HepG2 (cell line): ENCODE data around the gene NINL. TPM values are rescaled to one million over a fixed set of nuclear protein-coding genes. Genes with fewer than 3 reads are reported as not detected.

Experiments
- ATF7 ChIP-seq, 2 experiments: fragments of 450-650 bp in 1 of 2; sonication (generic) in 1 of 2; formaldehyde crosslinking in 1 of 2; IDR thresholded peaks; 2 replicates each; pipeline versions ENCODE4 v1.4.0 to v1.6.1; 2016 to 2020; ENCODE audit warnings: antibody characterized with exemption in 1 of 2, mild to moderate bottlenecking in 1 of 2, missing genetic modification reagents in 1 of 2
- FOXJ3 ChIP-seq: sonication (generic); formaldehyde crosslinking; IDR thresholded peaks from 2 replicates; pipeline ENCODE4 v1.4.0; 2020; ENCODE audit warnings: missing genetic modification reagents, mild to moderate bottlenecking, borderline replicate concordance
- HCFC1 ChIP-seq: fragments of 150-350 bp; IDR thresholded peaks from 2 replicates; pipeline ENCODE4 v1.6.1; 2014; ENCODE audit warnings: low read depth, low read length
- HMGXB3 ChIP-seq: sonication (generic); formaldehyde crosslinking; IDR thresholded peaks from 2 replicates; pipeline ENCODE4 v1.4.0; 2020; ENCODE audit warnings: missing genetic modification reagents, borderline replicate concordance
- MZF1 ChIP-seq: sonication (generic); formaldehyde crosslinking; IDR thresholded peaks from 2 replicates; pipeline ENCODE4 v1.8.1; 2023; ENCODE audit warnings: mild to moderate bottlenecking, missing genetic modification reagents, borderline replicate concordance
- SRSF4 ChIP-seq: fragments of 200-400 bp; formaldehyde crosslinking; IDR thresholded peaks from one replicate; pipeline ENCODE4 v1.6.1; 2018; ENCODE audit warnings: mild to moderate bottlenecking, low read depth, low read length, moderate library complexity; ENCODE audit not compliant: poor library complexity, severe bottlenecking
- USF2 ChIP-seq, 2 experiments: sonication (generic) in 1 of 2; formaldehyde crosslinking in 1 of 2; IDR thresholded peaks; 2 replicates each; pipeline versions ENCODE4 v1.5.1 to v1.6.1; 2011 to 2020; ENCODE audit warnings: borderline replicate concordance in 1 of 2, low read depth in 1 of 2, low read length in 1 of 2, mild to moderate bottlenecking in 1 of 2, missing genetic modification reagents in 1 of 2, moderate library complexity in 1 of 2
- ZBTB46 ChIP-seq: sonication (generic); formaldehyde crosslinking; IDR thresholded peaks from 2 replicates; pipeline ENCODE4 v1.4.0; 2020; ENCODE audit warnings: mild to moderate bottlenecking, missing genetic modification reagents, borderline replicate concordance
- ZNF124 ChIP-seq: sonication (generic); formaldehyde crosslinking; IDR thresholded peaks from 2 replicates; pipeline ENCODE4 v1.4.0; 2020; ENCODE audit warnings: missing genetic modification reagents
- ZNF225 ChIP-seq: sonication (generic); formaldehyde crosslinking; IDR thresholded peaks from 2 replicates; pipeline ENCODE4 v1.4.0; 2020; ENCODE audit warnings: mild to moderate bottlenecking, missing genetic modification reagents
- ZNF232 ChIP-seq: sonication (generic); formaldehyde crosslinking; IDR thresholded peaks from 2 replicates; pipeline ENCODE4 v1.4.0; 2020; ENCODE audit warnings: missing genetic modification reagents, borderline replicate concordance
- ZNF33A ChIP-seq: sonication (generic); formaldehyde crosslinking; IDR thresholded peaks from 2 replicates; pipeline ENCODE4 v1.5.1; 2020; ENCODE audit warnings: missing genetic modification reagents, mild to moderate bottlenecking, moderate library complexity, borderline replicate concordance
- ZNF547 ChIP-seq: sonication (generic); formaldehyde crosslinking; IDR thresholded peaks from 2 replicates; pipeline ENCODE4 v1.5.1; 2020; ENCODE audit warnings: mild to moderate bottlenecking, missing genetic modification reagents
- ZNF549 ChIP-seq: sonication (generic); formaldehyde crosslinking; IDR thresholded peaks from 2 replicates; pipeline ENCODE4 v1.5.0; 2020; ENCODE audit warnings: missing genetic modification reagents
- ZNF562 ChIP-seq: sonication (generic); formaldehyde crosslinking; IDR thresholded peaks from 2 replicates; pipeline ENCODE4 v1.8.0; 2022; ENCODE audit warnings: missing genetic modification reagents, borderline replicate concordance
- ZNF567 ChIP-seq: sonication (generic); formaldehyde crosslinking; IDR thresholded peaks from 2 replicates; pipeline ENCODE4 v1.8.1; 2023; ENCODE audit warnings: mild to moderate bottlenecking, missing genetic modification reagents, borderline replicate concordance
- ZNF569 ChIP-seq: sonication (generic); formaldehyde crosslinking; IDR thresholded peaks from 2 replicates; pipeline ENCODE4 v1.5.0; 2020; ENCODE audit warnings: mild to moderate bottlenecking, missing genetic modification reagents, moderate library complexity, borderline replicate concordance
- ZNF713 ChIP-seq: sonication (generic); formaldehyde crosslinking; IDR thresholded peaks from 2 replicates; pipeline ENCODE4 v1.4.0; 2020; ENCODE audit warnings: mild to moderate bottlenecking, missing genetic modification reagents
- ZNF776 ChIP-seq: sonication (generic); formaldehyde crosslinking; IDR thresholded peaks from 2 replicates; pipeline ENCODE4 v1.4.0; 2020; ENCODE audit warnings: mild to moderate bottlenecking, missing genetic modification reagents
- ZNF790 ChIP-seq: sonication (generic); formaldehyde crosslinking; IDR thresholded peaks from 2 replicates; pipeline ENCODE4 v1.8.0; 2022; ENCODE audit warnings: missing genetic modification reagents, mild to moderate bottlenecking, borderline replicate concordance
- polyA plus RNA-seq, 8 experiments: library from polyadenylated mRNA; depleted of rRNA in 3 of 8; stranded (reverse) in 7 of 8; unstranded in 1 of 8; fragments of >200 nt; fragmentation: Illumina TruSeq in 4 of 8; extraction: Trizol in 4 of 8; gene quantifications; 2 replicates each; pipeline versions ENCODE4 v1.2.1 to v1.2.3, GENCODE V29; 2011 to 2016; ENCODE audit warnings: low read depth in 4 of 8, missing spikeins in 1 of 8, mixed read lengths in 1 of 8; ENCODE audit not compliant: insufficient read depth in 1 of 8
- total RNA-seq, 5 experiments: library from RNA; depleted of rRNA; stranded (reverse); fragments of >200 nt; fragmentation: Illumina TruSeq; extraction: Trizol; gene quantifications; 2 replicates each; pipeline ENCODE4 v1.2.3, GENCODE V29; 2016; ENCODE audit warnings: low read depth in 1 of 5

NINL gene
- total and polyA plus RNA-seq, 2 of the 13 experiments (the other 11 are each of a cell fraction or from before 2014, with no cell fraction given), result 32.3 to 34.3 TPM

DNA sequence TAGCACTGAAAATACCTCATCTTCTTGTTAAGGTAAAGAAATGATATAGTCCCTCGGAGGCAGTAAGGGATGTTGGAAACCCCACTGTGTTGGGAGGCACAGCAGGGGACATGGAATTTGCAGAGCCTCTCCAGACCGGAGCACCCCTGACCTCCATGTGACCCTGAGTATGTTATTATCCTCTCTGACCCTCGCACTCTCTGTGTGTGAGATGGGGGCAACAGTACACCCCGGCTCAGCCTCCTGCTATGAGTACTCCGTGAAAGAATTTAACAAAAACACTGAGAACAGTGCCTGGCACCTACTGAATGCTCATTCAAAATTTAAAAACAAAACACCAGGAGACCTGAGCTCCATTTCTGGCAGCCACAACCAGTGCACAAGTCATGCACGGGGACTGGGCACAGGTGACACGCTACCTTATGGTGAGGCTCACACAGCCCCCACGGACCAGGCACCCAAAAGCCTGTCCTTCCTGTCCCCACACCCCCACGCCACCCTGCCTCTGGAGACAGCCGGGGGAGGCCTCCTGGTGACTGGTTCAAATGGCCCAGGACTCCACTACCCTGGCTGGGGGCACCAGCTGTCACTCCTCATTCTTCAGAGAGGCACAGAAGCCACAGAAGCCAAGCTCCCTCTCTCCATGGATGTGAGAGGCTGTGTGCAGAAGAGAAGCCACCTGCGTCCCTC lies 6.1 kb downstream of the NINL start (continued):
- TF ChIP-seq USF2 (IDR thresholded peaks at IDR 0.05; ENCODE audit: low read depth, low read length), result peak; percentile 25; the same call in 1 of the 2 replicates
- no peak for TF ChIP-seq USF2 (CRISPR knock-in tag; IDR thresholded peaks at IDR 0.05; ENCODE audit: borderline replicate concordance)
- TF ChIP-seq MZF1 (CRISPR knock-in tag), result no peak
- TF ChIP-seq ZNF33A (CRISPR knock-in tag), result no peak
- no peak for TF ChIP-seq ZNF232 (CRISPR knock-in tag)
- TF ChIP-seq ATF7 (IDR thresholded peaks at IDR 0.05), result no peak
- TF ChIP-seq ATF7 (CRISPR knock-in tag; IDR thresholded peaks at IDR 0.05), result no peak
- TF ChIP-seq FOXJ3 (CRISPR knock-in tag), result 0 out of 2 replicates have a peak, but pooled peaks have one; percentile 49
- TF ChIP-seq HCFC1, result no peak
- TF ChIP-seq ZNF569, result no peak
- no peak for TF ChIP-seq ZNF547 (CRISPR knock-in tag)
- TF ChIP-seq ZBTB46 (CRISPR knock-in tag), result 0 out of 2 replicates have a peak, but pooled peaks have one; percentile 69
- TF ChIP-seq ZNF790 (CRISPR knock-in tag), result no peak
- TF ChIP-seq ZNF567 (CRISPR knock-in tag), result no peak
- TF ChIP-seq SRSF4, result no peak
- TF ChIP-seq ZNF124, result no peak
- no peak for TF ChIP-seq HMGXB3 (CRISPR knock-in tag)
- no peak for TF ChIP-seq ZNF713 (CRISPR knock-in tag)
- no peak; the same call in 1 of the 2 replicates for TF ChIP-seq ZNF225 (CRISPR knock-in tag)
- no peak for TF ChIP-seq ZNF562 (CRISPR knock-in tag)
- TF ChIP-seq ZNF549, result no peak
- TF ChIP-seq ZNF776 (CRISPR knock-in tag), result no peak
